BJ (cell line): ENCODE measurements around the gene TBL1XR1. TPM values are rescaled to one million over a fixed set of nuclear protein-coding genes. Genes with fewer than 3 reads are reported as not detected.

Experiments used
- CTCF ChIA-PET: fragments of 350-600 bp; formaldehyde crosslinking; extraction: SDS; loops from one replicate; lab custom pipeline; 2021; ENCODE audit warnings: antibody characterized with exemption, inconsistent platforms; lab: Yijun Ruan, JAX
- POLR2A ChIA-PET: fragments of 300-600 bp; sonication (Branson Sonifier 250); formaldehyde crosslinking; extraction: SDS; loops from one replicate; lab custom pipeline; 2021; ENCODE audit warnings: antibody characterized with exemption; lab: Charles Lee
- DNase-seq: peaks from one replicate; pipeline ENCODE4 v3.0.0-alpha.2; 2011; ENCODE audit warnings: low read depth
- H3K27me3 ChIP-seq: 2 replicates; pipeline ENCODE4 v1.6.0; 2011; ENCODE audit warnings: low read length; ENCODE audit not compliant: control insufficient read depth, insufficient read depth
- H3K36me3 ChIP-seq: 2 replicates; pipeline ENCODE4 v1.5.1; 2011; ENCODE audit warnings: low read length; ENCODE audit not compliant: control insufficient read depth, insufficient read depth
- H3K4me3 ChIP-seq: 2 replicates; pipeline ENCODE4 v1.5.1; 2011; ENCODE audit warnings: low read depth, mild to moderate bottlenecking, control low read depth, low read length
- CTCF ChIP-seq: IDR thresholded peaks from 2 replicates; pipeline ENCODE4 v1.5.1; 2011; ENCODE audit warnings: low read depth, mild to moderate bottlenecking, control low read depth, inconsistent platforms, low read length, moderate library complexity; ENCODE audit not compliant: insufficient read depth
- polyA plus RNA-seq: library from polyadenylated mRNA; depleted of rRNA; stranded (reverse); fragments of >200 nt; gene quantifications from 2 replicates; pipeline ENCODE4 v1.2.3, GENCODE V29; 2011

Gene TBL1XR1
- polyA plus RNA-seq, 1 experiment, result 95.4 TPM

- Histone ChIP-seq H3K27me3 (no peaks in the 10 kb centered on the region), H3K4me3 (no peak overlapping the region), H3K36me3 (peaks cover under 1% of the 10 kb centered on the region)
- POLR2A ChIA-PET, result no interaction called here
- TF ChIP-seq CTCF, result no peak
- DNase-seq, result no peak
- CTCF ChIA-PET, result no interaction called here
Observed at GRCh38 chr3:177134816-177135210, 62.5 kb downstream of the TBL1XR1 start.

GRCh38 chr3:177133860-177134815 lies 63.1 kb downstream of the TBL1XR1 start:
- POLR2A ChIA-PET, result no interaction called here
- no peak for DNase-seq
- Histone ChIP-seq H3K4me3 (no peak overlapping the region), H3K27me3 (no peaks in the 10 kb centered on the region), H3K36me3 (peaks cover 2% of the 10 kb centered on the region)
- no peak for TF ChIP-seq CTCF
- CTCF ChIA-PET, result no interaction called here

GRCh38 chr3:177131927-177132636 lies 65.2 kb downstream of the TBL1XR1 start:
- DNase-seq, result no peak
- no peak overlapping the region for H3K4me3 ChIP-seq
- CTCF ChIA-PET, result interaction anchor here (0.8 to 1.0 kb wide), 2 partner anchors 43 to 720 kb away, joined by 3 read pairs; no protein-coding TSS in a partner anchor
- no peaks in the 10 kb centered on the region for H3K27me3 ChIP-seq
- H3K36me3 ChIP-seq, result peaks cover 2% of the 10 kb centered on the region
- no peak for TF ChIP-seq CTCF
- POLR2A ChIA-PET, result no interaction called here

GRCh38 chr3:177127008-177127407 lies 70.3 kb downstream of the TBL1XR1 start:
- CTCF ChIA-PET, result interaction anchor here (1.5 kb wide), 1 partner anchor 15 kb away, joined by 3 read pairs; no protein-coding TSS in a partner anchor
- DNase-seq, result no peak
- POLR2A ChIA-PET, result no interaction called here
- H3K36me3 ChIP-seq, result peaks cover 2% of the 10 kb centered on the region
- H3K4me3 ChIP-seq, result no peak overlapping the region
- TF ChIP-seq CTCF, result no peak
- no peaks in the 10 kb centered on the region for H3K27me3 ChIP-seq
